ENCODE results near the gene HIGD1A.

Gene HIGD1A

DNA sequence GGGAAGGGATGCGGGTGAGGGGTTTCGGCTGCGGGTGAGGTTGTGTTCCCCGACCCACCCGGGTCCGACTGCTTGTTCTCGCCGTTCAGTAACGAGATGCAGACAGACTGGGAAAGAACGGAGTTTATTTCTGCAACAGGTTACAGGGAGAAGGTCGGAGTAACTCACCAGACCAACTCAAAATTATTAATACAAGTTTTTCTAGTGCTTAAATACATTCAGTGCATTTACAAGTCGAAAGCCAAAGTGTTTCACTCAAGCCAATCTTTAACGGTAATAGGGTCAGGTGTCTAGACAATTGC is 492 bp upstream of the HIGD1A start:
- intact Hi-C loops (cut with DNase I) = no loop called here

DNA sequence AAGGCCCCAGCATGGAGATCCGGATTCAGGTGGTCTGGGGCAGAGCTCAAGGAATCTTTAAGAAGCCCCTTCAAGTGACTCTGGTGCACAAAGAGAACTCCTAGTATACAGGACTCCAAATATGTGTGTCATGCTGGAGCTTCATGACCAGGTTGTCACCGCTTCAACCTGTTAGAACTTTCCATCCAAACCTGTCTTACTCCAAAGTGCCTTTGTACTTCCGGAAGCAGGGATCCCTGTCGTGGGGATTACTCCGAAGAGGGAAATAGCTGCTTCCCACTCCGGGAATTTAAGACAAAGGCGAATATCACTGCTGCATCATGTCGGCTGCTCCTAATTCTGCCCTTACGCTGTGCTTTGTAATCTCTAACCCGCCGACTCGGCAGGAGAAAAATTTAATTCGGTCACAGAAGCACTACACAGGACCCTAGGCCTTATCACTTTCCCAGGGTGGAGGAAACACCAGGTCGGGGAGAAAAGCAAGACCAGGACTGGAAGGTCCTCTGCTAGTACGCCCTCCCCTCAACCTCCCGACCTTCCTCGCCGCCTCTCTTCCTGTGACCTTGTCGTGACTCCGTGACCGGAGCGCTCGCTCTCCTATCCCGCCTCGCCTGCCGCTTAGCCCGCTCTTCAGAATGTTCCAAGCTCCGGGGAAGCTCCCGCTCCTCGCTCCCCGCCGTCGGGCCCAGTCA is 730 bp downstream of the HIGD1A start:
- peak in 26 of 42 donors; percentile 6 to 68 (median 41) for DNase-seq
- intact Hi-C loops (cut with DNase I) = no loop called here

More for the DNA sequence above, 492 bp upstream of the HIGD1A start:
- no peak for DNase-seq

DNA sequence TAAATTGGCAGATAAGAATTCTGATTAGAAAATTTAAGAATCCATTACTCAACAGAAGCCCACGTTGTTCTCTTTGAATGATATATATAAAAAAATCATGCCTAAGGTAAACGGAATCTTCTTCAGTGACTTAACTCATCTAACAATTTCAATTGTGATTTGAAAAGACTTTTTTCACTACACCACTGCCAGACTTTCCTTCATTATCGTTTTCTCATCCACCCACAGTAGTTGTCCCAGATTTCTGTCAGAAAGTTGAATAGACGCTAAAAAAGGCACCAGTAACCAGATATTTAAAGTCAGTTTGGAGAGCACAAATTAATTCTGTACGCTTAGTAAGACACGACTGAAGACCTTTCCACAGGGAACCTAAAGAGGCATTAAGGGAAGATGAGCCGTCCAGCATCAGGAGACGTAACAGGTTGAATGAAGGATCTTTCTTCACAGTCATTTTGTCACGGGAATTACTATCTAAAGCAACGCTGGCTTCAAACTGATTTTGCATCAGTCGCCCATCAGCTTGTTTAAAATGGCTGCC is 1.3 kb downstream of the HIGD1A start:
- peak in 3 of 42 donors; percentile 8 to 22 (median 12) for DNase-seq
- intact Hi-C loops (cut with DNase I) = no loop called here

DNA sequence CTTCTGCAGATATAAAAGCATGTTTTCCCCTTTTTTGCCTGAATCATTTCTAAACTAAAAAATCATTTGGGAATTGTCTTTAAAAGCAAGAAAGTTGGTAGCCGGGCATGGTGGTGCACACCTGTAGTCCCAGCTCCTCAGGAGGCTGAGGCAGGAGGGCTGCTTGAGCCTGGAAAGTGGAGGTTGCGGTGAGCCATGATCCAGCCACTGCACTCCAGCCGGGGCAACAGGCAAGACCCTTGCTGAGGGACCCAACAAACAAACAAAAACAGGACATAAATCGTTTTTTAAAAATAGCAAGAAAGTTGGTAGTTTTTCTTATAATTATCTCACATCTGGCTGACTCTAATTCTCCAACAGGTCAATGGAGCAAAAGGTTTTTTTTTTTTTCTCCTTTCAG is 2.5 kb downstream of the HIGD1A start:
- DNase-seq = no peak
- intact Hi-C loops (cut with DNase I) = no loop called here

DNA sequence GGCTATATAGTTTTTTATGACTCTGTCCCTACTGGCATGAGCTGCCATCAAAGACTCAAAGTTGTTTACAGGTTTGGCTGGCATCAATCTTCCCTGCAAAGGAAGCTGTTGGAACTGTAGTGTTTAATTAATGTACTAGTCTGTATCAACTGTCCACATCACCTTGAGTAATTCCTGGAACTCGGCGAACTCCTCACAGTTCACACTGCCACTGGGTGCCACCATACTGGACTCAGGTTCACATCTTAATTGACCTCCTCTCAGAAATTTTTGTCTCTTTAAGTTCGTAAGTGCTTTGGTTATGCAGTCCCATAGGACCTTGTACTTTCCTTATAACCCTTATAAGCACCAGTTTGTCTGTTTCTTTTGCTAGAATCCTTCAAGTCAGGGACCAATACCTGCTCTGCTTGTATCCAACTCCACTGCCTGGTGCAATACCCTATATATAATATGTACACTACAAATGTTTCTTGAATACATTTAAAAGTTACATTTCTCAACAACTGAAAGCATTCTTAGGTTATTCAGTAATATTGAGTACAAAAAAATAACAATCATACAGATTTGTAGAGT is 3.2 kb downstream of the HIGD1A start:
- intact Hi-C loops (cut with DNase I) = no loop called here
- no peak for DNase-seq

DNA sequence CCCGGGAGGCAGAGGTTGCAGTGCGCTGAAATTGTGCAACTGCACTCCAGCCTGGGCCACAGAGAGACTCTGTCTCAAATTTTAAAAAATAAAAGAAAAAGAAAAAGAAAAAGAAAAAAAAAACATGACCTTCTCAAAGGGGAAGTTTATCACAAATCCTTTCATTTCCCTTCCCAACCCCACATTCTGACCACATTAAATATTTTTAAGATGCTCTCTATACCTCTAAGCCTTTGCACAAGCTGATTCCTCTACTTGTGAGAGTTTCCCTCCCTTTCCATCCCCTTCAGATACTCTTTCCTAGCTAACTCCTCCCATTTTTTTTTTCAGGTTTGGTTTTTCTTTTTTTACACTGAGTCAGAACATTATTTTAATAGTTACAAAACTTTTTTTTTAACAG is 4.0 kb downstream of the HIGD1A start:
- no peak for DNase-seq
- intact Hi-C loops (cut with DNase I) = no loop called here

DNA sequence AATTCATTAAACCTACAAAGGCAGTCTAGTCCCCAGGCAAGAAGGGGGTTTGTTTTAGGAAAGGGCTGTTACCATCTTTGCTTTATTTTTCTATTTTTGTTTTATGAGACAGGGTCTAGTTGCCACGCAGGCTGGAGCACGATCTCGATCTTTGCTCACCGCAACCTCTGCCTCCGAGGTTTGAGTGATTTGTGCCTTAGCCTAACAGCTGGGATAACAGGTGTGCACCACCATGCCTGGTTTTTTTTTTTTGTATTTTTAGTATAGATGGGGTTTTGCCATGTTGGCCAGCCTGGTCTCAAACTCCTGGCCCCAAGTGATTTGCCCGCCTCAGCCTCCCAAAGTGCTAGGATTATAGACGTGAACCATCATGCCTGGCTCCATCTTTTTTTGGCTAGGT is 4.9 kb downstream of the HIGD1A start:
- intact Hi-C loops (cut with DNase I) = no loop called here
- DNase-seq = no peak

DNA sequence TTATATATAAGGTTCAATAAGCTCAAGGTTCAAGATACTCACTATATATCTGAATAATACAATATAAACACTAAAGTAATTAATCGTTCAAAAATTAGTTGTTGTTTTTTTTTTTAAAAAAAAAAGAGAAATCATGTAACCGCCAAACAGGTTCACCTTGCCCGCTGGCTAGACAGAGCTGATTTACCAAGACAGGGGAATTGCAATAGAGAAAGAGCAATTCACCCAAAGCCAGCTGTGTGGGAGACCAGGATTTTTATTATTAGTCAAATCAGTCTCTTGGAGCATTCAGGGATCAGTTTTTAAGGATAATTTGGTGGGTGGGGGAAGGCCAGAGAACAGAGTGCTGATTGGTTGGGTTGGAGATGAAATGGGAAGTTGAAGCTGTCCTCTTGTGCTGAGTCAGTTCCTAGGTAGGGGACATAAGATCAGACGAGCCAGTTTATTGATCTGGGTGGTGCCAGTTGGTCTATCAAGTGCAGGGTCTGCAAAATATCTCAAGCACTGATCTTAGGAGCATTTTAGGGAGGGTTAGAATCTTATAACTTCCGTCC is 7.9 kb downstream of the HIGD1A start:
- no peak for DNase-seq
- intact Hi-C loops (cut with DNase I) = no loop called here

DNA sequence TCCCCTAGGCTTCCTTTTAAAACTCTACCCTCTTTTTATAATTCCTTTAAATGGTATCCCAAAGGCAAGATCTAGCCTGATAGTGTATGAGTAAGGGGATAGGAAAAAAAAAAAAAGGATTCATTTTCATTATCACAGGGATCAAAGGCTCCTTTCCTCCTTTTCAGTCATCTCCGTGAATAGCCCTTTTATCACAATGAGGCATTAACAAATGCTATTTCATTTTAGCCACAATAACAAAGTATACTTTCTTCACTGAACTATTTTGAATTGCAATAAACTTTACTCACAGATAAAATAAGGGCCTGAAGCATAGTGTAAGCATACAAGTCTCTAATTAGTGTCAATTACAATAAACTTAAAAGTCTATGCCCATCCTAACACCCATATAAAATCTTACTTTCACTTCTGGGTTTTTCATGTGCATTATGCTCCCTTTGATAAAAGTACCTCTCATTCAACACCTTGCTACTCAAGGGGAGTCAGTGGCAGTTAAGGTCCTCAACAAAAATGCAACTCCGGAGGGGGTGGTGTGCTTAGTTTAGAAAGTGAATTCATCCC is 8.6 kb downstream of the HIGD1A start:
- DNase-seq = no peak
- intact Hi-C loops (cut with DNase I) = no loop called here

DNA sequence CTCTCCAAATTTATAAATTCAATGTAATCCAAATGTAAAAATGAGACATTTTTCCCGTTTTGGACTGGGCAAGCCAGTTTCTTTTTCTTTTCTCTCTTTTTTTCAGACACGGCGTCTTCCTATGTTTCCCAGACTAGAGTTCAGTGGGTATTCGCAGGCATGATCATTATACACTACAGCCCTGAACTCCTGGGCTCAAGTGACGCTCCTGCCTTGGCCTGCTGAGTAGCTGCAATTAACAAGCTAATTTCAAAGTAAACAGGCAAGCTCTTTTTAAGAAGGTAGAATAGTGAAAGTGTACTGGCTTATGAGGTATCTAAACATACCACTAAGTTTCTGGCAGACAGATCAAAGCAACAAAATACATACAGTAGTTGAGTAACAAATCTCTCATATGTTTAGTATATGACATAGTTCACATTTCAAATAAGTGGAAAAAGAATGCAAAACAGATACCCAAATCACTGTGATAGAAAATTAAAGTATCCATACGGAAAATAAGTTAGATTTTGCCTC is 13.5 kb downstream of the HIGD1A start:
- intact Hi-C loops (cut with DNase I) = no loop called here
- DNase-seq = no peak

DNA sequence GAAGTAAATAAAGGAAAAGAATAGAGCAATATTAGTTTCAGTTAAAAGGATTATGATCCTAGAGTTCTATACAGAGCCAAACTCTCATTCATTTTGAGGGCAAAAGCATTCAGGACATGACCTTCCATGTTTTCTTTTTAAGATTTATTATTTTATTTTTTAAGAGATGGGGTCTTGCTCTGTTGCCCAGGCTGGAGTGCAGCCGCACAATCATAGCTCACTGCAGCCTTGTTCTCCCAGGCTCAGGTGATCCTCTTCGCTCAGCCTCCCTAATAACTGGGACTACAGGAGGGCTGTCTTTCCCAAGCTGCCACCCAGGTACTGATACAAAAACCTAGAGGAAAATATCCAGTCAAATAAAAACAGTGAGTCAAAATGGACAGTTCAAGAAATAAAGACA is 17.7 kb downstream of the HIGD1A start:
- intact Hi-C loops (cut with DNase I) = no loop called here
- no peak for DNase-seq

DNA sequence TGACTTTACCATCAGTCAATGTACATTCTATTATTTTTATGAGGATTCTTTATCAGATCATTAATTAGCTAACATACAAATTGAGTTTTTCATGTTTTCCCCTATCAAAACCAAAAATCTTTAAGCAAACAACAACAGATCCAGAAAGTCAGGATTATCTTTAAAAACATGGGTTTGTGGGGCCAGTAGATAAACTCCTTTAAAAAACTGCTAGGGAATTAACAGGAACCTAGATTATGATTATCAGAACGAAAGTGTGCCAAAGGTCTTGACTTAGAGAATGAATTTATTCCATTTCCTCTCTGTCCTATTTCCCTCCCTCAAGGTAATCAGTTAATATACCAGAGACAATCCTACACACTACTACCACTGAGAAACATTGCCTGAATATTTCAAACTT is 18.1 kb downstream of the HIGD1A start:
- intact Hi-C loops (cut with DNase I) = no loop called here
- DNase-seq = no peak

DNA sequence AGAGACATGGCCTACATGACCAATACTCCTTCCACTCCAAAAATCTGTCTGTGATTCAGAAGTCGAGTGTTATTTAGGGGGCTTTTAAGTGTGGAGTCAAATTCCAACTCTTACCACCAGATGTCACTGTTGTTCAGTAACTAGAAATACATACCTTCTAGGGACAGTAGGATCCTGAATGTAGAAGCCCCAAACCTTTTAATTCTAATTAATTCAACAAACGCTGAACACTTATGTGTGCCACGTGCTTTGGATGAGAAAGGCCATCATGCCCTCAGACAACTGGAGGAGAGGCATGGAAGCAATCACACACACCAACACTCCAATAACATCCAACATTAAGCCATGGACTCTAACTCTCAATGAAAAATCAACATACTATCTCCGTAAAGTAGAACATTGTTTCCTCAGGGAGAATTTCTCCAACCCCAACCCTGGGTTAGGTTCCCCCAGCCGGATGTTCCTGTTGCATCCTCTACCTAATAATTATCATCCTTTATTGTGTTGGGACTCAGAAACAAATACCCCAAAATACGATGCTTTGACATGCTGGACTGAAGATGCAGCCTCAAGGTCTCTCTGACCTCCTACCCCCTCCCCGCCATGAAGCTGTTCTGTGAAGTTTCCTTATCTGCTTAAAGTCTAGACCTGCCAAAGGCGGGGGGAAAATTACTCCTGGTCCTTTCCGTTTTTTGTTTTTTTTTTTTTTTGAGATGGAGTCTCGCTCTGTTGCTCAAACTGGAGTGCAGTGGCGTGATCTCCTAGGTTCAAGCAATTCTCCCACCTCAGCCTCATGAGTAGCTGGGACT is 23.2 kb downstream of the HIGD1A start:
- intact Hi-C loops (cut with DNase I) = loop anchor here (5.0 kb wide), 2 partner anchors 56 to 101 kb away; no protein-coding TSS in a partner anchor

DNA sequence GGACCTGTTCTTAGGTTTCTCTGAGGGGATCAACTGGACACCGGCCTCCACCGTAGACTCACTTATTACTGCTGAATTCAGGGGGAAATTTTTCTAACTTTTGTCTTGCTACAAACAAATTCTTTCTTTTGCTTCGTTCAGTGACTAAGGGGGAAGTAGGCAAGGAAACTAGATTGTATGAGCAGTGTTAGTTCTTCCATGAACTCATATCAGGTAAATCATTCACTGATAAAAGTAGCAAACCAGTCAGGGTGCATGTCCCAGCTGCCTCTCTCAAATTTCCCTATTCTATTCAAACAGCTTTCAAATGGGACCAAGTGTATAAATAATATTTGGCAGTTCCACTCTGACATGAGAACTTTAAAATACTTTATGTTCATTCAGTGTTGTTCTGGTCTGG is 23.9 kb downstream of the HIGD1A start:
- intact Hi-C loops (cut with DNase I) = loop anchor here (5.0 kb wide), 2 partner anchors 57 to 102 kb away; no protein-coding TSS in a partner anchor
- DNase-seq = no peak

More for the DNA sequence above, 23.2 kb downstream of the HIGD1A start:
- DNase-seq = peak in 7 of 42 donors; percentile 23 to 70 (median 43)

DNA sequence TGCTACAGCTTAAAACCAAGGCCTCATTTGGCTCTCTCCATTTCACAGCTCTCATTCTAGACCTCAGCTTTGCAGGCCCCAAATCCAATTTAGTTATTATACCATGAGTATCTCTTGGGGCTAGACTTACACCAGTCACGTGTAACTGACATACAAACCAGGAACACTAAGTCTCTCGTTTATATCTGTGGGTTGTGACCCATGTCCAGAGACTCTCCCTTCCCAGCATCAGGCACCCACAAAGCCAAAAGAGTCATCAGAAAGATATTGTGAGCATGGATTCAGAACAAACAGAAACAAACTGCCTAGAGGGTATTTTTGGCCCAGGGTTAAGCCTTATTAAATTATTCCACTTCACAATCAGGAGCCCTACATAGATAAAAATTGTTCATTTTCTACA is 25.6 kb downstream of the HIGD1A start:
- intact Hi-C loops (cut with DNase I) = no loop called here
- DNase-seq = no peak

DNA sequence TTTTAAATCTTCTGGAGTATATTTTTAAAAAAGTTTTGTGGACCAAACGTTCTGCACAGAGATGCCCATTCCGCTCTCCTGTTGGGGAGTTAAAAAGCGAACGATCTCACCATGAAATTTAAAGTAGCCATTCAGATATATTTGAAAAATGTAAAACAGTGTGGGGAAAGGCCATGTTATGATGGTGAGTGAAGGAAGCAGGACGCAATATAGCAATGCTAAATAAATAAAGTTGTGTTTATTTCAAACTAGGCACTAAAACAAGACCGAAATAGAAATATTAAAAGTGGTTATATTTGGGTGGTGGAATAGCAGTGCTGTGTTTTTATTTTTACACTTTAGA is 30.9 kb downstream of the HIGD1A start:
- no peak for DNase-seq

DNA sequence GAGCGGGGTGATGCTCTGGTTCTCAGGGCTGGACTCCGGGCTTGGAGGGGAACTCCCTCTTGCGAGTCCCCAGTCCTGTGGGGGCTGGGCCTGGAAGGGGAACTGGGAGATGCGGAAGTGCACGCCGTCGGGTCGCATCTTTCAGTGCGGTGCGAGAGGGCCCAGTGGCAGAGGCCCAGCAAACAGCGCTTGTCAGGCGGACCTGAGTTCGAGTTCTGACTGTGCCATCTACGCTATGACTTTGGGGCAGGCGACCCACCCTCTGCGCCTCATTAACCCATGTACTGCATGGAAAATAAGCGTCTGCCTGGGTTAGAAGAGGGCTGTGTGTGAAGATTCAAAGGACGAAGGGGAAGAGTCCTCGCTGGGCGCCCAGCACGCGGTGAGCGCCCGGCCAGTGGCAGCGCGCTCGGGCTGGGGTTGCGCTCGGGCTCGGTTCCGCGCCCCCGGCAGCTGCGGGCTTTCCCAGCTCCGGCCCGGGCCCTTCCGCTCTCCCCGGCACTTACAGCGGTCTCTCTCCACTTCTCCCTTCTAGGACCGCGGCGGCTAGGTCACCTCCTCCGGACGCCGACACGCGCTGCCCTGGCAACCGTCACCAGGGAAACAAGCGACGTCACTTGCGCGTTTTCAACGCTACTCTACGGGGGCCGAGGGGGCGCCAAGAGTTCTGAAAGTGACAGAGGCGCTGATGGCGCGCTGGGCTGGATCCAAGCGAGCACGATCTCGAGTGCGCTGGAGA is 31.5 kb downstream of the HIGD1A start, which contains the start of gene CCDC13:
TSS of gene CCDC13 (minus strand) at position 584 of the 739 bp plus-strand sequence. CDS start 14,908 bp downstream, outside the sequence.
- peak; percentile 93 to 98 (median 96) for DNase-seq

More for the DNA sequence above, 30.9 kb downstream of the HIGD1A start:
- intact Hi-C loops (cut with DNase I) = no loop called here

DNA sequence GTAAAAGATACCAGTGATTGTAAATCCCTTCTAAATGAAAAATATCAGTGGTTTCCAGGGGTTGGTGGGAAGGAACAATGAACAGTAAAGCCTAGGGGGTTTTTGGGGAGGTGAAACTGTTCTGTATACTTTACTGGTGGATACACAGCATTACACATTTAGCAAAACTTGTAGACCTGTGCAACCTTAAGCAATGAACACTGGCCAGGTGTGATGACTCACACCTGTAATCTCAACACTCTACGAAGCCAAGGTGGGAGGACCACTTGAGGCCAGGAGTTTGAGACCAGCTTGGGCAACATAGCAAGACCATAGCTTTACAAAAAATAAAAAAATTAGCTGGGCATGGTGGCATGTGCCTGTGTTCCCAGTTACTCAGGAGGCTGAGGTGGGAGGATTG is 33.0 kb downstream of the HIGD1A start:
- intact Hi-C loops (cut with DNase I) = no loop called here
- no peak for DNase-seq

More for the DNA sequence above, 31.5 kb downstream of the HIGD1A start, which contains the start of gene CCDC13:
- intact Hi-C loops (cut with DNase I) = no loop called here
